Right renal cortex interstitium (tissue), 3 donors: ENCODE measurements around the gene ETV1. TPM values are rescaled to one million over a fixed set of nuclear protein-coding genes. Genes with fewer than 3 reads are reported as not detected.

Experiments used
- DNase-seq, 3 donors: peaks; one replicate each; pipeline ENCODE4 v3.0.0-alpha.2; 2013; ENCODE audit warnings: low read depth in 3 of 3, low spot score in 2 of 3
- polyA plus RNA-seq, 3 donors: library from polyadenylated mRNA; unstranded; fragments of 120-200 nt; gene quantifications; one replicate each; pipeline ENCODE4 v1.2.1, GENCODE V29; 2013; ENCODE audit not compliant: insufficient read length in 3 of 3

ETV1 gene
- polyA plus RNA-seq, 3 donors, result 28.6 to 37.3 (median 37.2) TPM

- DNase-seq, result no peak
Measured at GRCh38 chr7:13841284-13841683, 148.2 kb downstream of the ETV1 start.
